Fibroblast of pulmonary artery (primary cell): ENCODE measurements around the gene TRIM58.

Experiments
- DNase-seq: peaks from one replicate; pipeline ENCODE4 v3.0.0-alpha.2; 2010; ENCODE audit warnings: low read depth
- H3K4me3 ChIP-seq: replicated peaks from 2 replicates; pipeline ENCODE4 v1.5.1; 2011; ENCODE audit warnings: low read depth, mild to moderate bottlenecking, control low read depth, low read length, moderate library complexity
- TF ChIP-seq, protein P1 (sequence below): IDR thresholded peaks from 2 replicates; pipeline ENCODE4 v1.5.1; 2011; ENCODE audit warnings: mild to moderate bottlenecking, control low read depth, low read length, inconsistent platforms; ENCODE audit errors: missing control alignments

TRIM58 gene, protein sequence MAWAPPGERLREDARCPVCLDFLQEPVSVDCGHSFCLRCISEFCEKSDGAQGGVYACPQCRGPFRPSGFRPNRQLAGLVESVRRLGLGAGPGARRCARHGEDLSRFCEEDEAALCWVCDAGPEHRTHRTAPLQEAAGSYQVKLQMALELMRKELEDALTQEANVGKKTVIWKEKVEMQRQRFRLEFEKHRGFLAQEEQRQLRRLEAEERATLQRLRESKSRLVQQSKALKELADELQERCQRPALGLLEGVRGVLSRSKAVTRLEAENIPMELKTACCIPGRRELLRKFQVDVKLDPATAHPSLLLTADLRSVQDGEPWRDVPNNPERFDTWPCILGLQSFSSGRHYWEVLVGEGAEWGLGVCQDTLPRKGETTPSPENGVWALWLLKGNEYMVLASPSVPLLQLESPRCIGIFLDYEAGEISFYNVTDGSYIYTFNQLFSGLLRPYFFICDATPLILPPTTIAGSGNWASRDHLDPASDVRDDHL

DNA sequence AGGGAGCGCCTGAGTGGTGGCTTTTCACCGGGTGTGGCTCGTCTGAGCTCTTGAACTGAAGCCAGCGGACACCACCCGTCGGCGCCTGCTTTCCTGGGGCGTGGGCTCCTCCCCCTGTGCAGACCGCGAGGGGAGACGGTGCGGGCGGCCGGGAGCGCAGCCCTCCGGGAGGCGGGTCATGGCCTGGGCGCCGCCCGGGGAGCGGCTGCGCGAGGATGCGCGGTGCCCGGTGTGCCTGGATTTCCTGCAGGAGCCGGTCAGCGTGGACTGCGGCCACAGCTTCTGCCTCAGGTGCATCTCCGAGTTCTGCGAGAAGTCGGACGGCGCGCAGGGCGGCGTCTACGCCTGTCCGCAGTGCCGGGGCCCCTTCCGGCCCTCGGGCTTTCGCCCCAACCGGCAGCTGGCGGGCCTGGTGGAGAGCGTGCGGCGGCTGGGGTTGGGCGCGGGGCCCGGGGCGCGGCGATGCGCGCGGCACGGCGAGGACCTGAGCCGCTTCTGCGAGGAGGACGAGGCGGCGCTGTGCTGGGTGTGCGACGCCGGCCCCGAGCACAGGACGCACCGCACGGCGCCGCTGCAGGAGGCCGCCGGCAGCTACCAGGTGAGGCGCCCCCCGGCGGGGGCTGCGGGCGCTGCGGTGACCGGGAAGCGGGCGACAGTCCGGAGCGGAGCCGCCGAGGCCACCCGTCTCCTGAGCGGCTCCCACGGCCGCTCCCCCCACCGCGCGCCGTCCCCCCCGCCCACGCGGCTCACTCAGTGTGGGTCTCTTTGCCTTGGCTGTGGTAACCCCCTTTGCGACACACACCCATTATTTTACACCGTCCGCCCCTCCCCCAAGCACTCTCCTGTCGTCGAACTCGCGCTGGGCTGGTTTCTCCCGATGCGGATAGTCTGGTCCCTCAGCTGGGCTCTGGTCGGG, at the start of gene TRIM58:
Gene TRIM58 (plus strand): TSS at position 119 of the 916 bp plus-strand sequence. CDS start 60 bp downstream, at position 179.
- DNase-seq: peak; percentile 1
- TF ChIP-seq, protein P1, sequence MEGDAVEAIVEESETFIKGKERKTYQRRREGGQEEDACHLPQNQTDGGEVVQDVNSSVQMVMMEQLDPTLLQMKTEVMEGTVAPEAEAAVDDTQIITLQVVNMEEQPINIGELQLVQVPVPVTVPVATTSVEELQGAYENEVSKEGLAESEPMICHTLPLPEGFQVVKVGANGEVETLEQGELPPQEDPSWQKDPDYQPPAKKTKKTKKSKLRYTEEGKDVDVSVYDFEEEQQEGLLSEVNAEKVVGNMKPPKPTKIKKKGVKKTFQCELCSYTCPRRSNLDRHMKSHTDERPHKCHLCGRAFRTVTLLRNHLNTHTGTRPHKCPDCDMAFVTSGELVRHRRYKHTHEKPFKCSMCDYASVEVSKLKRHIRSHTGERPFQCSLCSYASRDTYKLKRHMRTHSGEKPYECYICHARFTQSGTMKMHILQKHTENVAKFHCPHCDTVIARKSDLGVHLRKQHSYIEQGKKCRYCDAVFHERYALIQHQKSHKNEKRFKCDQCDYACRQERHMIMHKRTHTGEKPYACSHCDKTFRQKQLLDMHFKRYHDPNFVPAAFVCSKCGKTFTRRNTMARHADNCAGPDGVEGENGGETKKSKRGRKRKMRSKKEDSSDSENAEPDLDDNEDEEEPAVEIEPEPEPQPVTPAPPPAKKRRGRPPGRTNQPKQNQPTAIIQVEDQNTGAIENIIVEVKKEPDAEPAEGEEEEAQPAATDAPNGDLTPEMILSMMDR: no peak
- peak within 1 kb of the TSS; percentile 38 for H3K4me3 ChIP-seq

DNA sequence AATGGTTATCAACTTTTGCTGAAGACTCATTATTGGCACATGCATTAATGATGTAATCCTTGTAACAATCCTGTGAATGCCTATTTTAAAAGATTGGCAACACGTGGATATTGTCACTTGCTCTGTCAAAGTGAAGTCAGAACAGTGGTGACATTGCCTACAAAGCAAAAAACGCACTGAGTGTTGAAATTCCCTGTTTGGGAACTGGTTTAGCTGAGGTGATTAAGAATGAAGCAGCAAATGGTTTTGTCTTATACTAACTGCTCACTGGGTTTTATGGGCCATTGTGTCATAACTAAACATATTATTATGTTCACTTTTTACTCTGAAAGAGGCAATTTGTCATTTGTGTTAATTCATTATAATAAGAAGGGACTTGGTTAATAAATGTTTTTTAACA, 44.4 kb upstream of the TRIM58 start:
- no peak for DNase-seq
- no peak overlapping the region for H3K4me3 ChIP-seq
- TF ChIP-seq, protein P1: no peak

GRCh38 chr1:247822060-247822459, 34.9 kb upstream of the TRIM58 start:
- no peak for DNase-seq
- TF ChIP-seq, protein P1: no peak
- H3K4me3 ChIP-seq: no peak overlapping the region

GRCh38 chr1:247824023-247824422, 33.0 kb upstream of the TRIM58 start, which contains the start of gene OR14A16:
Gene OR14A16 (minus strand): TSS chr1:247824119. CDS start chr1:247815729, 8,390 bp downstream.
- no peak for DNase-seq
- no peak within 1 kb of the TSS for H3K4me3 ChIP-seq
- TF ChIP-seq, protein P1: no peak

DNA sequence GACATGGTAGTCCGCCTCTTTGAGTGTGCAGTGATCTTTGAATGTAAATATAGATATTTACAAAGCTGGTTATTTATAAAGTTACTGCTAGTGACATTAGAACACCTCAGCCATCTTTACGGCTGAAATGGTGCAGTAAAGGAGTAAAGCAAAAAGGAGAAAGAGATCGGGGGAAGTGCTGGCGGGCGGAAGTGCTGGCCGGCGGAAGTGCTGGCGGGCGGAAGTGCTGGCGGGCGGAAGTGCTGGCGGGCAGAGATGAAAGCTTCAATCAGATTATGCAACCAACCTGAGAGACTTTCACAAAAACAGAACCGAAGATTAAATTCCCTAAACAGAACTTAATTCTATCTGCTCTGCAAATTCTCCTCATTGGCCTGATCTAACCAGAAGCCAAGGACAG, 31.6 kb upstream of the TRIM58 start:
- TF ChIP-seq, protein P1: no peak
- DNase-seq: no peak
- no peak overlapping the region for H3K4me3 ChIP-seq

GRCh38 chr1:247829656-247830055, 27.3 kb upstream of the TRIM58 start:
- H3K4me3 ChIP-seq: no peak overlapping the region
- DNase-seq: no peak
- TF ChIP-seq, protein P1: no peak
